CD4-positive, alpha-beta T cell (primary cell): ENCODE data around the gene UBAC2. TPM values are rescaled to one million over a fixed set of nuclear protein-coding genes. Genes with fewer than 3 reads are reported as not detected.

Experiments used
- ATAC-seq: fragments of 200-7000 bp; cut with Tn5 transposase; one replicate; pipeline ENCODE4 v1.10.0; 2022; ENCODE audit warnings: mild to moderate bottlenecking; ENCODE audit not compliant: poor library complexity
- CTCF ChIA-PET: fragments of 350-600 bp; sonication (Branson Sonifier 250); formaldehyde crosslinking; loops from one replicate; lab custom pipeline; 2021; ENCODE audit warnings: antibody characterized with exemption, inconsistent platforms; lab: Charles Lee
- POLR2A ChIA-PET: fragments of 350-600 bp; sonication (Branson Sonifier 250); formaldehyde crosslinking; loops from one replicate; lab custom pipeline; 2021; ENCODE audit warnings: antibody characterized with exemption, inconsistent platforms; lab: Charles Lee
- DNase-seq, 14 experiments: peaks; one replicate each; pipeline ENCODE4 v3.0.0-alpha.2; 2013 to 2020; ENCODE audit warnings: mixed read lengths in 2 of 14
- H3K27ac ChIP-seq, 2 donors: one replicate each; pipeline versions ENCODE4 v1.5.1 to v1.7.0; 2013; ENCODE audit warnings: low read length in 2 of 2, low read depth in 1 of 2, mild to moderate bottlenecking in 1 of 2
- H3K27me3 ChIP-seq, 2 experiments: 1 replicate in 1 of 2; 2 replicates in 1 of 2; pipeline versions ENCODE4 v1.6.1 to v1.7.0; 2013; ENCODE audit warnings: low read length in 2 of 2, control low read depth in 1 of 2, mild to moderate bottlenecking in 1 of 2, moderate library complexity in 1 of 2; ENCODE audit not compliant: insufficient read depth in 2 of 2, control insufficient read depth in 1 of 2
- H3K36me3 ChIP-seq: one replicate; pipeline ENCODE4 v1.6.1; 2013; ENCODE audit warnings: low read length, control low read depth; ENCODE audit not compliant: insufficient read depth
- H3K4me1 ChIP-seq: one replicate; pipeline ENCODE4 v1.6.1; 2013; ENCODE audit warnings: low read length, control low read depth; ENCODE audit not compliant: insufficient read depth
- H3K4me3 ChIP-seq: one replicate; pipeline ENCODE4 v1.5.1; 2013; ENCODE audit warnings: mild to moderate bottlenecking, low read length, moderate library complexity
- H3K9me3 ChIP-seq, 2 experiments: 1 replicate in 1 of 2; 2 replicates in 1 of 2; pipeline versions ENCODE4 v1.6.1 to v1.7.0; 2013; ENCODE audit warnings: low read length in 2 of 2, mild to moderate bottlenecking in 2 of 2, control low read depth in 1 of 2, moderate library complexity in 1 of 2; ENCODE audit not compliant: control insufficient read depth in 1 of 2, insufficient read depth in 1 of 2
- H3K27ac Mint-ChIP-seq: one replicate; pipeline ENCODE4 v1.8.0; 2020; ENCODE audit warnings: mixed read lengths
- H3K27me3 Mint-ChIP-seq: one replicate; pipeline ENCODE4 v1.8.0; 2021; ENCODE audit warnings: mixed read lengths
- H3K36me3 Mint-ChIP-seq: one replicate; pipeline ENCODE4 v1.8.0; 2021; ENCODE audit warnings: low read depth, mixed read lengths
- H3K4me1 Mint-ChIP-seq: one replicate; pipeline ENCODE4 v1.8.0; 2021; ENCODE audit warnings: low read depth, mixed read lengths
- H3K4me3 Mint-ChIP-seq: one replicate; pipeline ENCODE4 v1.8.0; 2020; ENCODE audit warnings: mild to moderate bottlenecking, mixed read lengths
- H3K9me3 Mint-ChIP-seq: one replicate; pipeline ENCODE4 v1.8.0; 2020; ENCODE audit warnings: mixed read lengths
- intact Hi-C, 2 experiments: fragments of 100-400 bp; cut with DNase I in 1 of 2; cut with micrococcal nuclease in 1 of 2; formaldehyde crosslinking; loops; one replicate each; pipeline versions ENCODE4 v1.15.1 to v1.9.0; 2023 to 2025; cut with DNase I, micrococcal nuclease
- total RNA-seq, 174 experiments: library from RNA in 2 of 174; stranded (reverse) in 2 of 174; gene quantifications; one replicate each; pipeline ENCODE4 v1.2.3 and lab custom pipeline; 2021 to 2026
- TF ChIP-seq, protein P1 (sequence below): fragments of 200-600 bp; IDR thresholded peaks from one replicate; pipeline ENCODE4 v1.8.0; 2022; ENCODE audit warnings: antibody characterized with exemption, mild to moderate bottlenecking

The UBAC2 gene
- total RNA-seq, 2 experiments from 2014 or later = 59.8 to 67.4 TPM

DNA sequence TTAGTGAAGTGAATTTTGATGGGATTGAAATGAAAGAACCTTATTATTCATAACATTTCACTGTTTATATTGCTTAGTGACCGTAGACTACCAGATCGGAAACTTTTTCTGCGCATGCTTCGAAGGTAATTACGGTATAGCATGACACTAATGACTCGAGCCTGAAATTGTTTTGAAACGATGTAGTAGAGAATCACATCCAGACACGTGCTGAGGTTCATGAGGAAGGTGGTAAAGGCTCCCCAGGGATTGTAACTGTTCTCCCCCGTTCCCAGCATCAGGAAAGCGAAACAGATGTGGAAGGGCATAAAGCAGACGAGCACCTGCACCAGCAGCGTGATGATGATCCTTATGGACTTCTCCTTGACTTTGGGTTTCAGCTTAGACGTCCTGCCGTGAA lies 54.2 kb downstream of the UBAC2 start:
- H3K27ac Mint-ChIP-seq = peak overlapping the region; percentile 92
- no peak for ATAC-seq
- no peak for DNase-seq
- peaks cover 72% of the 10 kb centered on the region for H3K4me1 Mint-ChIP-seq
- Histone ChIP-seq H3K27ac (no peak overlapping the region), H3K27me3 (no peaks in the 10 kb centered on the region), H3K36me3 (peaks cover 24% of the 10 kb centered on the region), H3K4me3 (no peak overlapping the region), H3K4me1 (peaks cover 21% of the 10 kb centered on the region), H3K9me3 (no peaks in the 10 kb centered on the region)
- POLR2A ChIA-PET = interaction anchor here (0.9 to 6.4 kb wide), 6 partner anchors 11 to 58 kb away, joined by 5 to 186 read pairs (median 9); partner anchors contain the start of gene UBAC2
- TF ChIP-seq, protein P1, sequence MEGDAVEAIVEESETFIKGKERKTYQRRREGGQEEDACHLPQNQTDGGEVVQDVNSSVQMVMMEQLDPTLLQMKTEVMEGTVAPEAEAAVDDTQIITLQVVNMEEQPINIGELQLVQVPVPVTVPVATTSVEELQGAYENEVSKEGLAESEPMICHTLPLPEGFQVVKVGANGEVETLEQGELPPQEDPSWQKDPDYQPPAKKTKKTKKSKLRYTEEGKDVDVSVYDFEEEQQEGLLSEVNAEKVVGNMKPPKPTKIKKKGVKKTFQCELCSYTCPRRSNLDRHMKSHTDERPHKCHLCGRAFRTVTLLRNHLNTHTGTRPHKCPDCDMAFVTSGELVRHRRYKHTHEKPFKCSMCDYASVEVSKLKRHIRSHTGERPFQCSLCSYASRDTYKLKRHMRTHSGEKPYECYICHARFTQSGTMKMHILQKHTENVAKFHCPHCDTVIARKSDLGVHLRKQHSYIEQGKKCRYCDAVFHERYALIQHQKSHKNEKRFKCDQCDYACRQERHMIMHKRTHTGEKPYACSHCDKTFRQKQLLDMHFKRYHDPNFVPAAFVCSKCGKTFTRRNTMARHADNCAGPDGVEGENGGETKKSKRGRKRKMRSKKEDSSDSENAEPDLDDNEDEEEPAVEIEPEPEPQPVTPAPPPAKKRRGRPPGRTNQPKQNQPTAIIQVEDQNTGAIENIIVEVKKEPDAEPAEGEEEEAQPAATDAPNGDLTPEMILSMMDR = no peak
- CTCF ChIA-PET = interaction anchor here (1.1 to 4.7 kb wide), 6 partner anchors 16 to 402 kb away, joined by 3 to 21 read pairs (median 4); partner anchors contain the start of gene UBAC2
- H3K9me3 Mint-ChIP-seq = no peaks in the 10 kb centered on the region
- intact Hi-C loops = loop anchor here (10.0 kb wide), 2 partner anchors 170 to 360 kb away; no protein-coding TSS in a partner anchor
- H3K4me3 Mint-ChIP-seq = peak overlapping the region; percentile 87
- H3K36me3 Mint-ChIP-seq = peaks cover 66% of the 10 kb centered on the region
- no peaks in the 10 kb centered on the region for H3K27me3 Mint-ChIP-seq

DNA sequence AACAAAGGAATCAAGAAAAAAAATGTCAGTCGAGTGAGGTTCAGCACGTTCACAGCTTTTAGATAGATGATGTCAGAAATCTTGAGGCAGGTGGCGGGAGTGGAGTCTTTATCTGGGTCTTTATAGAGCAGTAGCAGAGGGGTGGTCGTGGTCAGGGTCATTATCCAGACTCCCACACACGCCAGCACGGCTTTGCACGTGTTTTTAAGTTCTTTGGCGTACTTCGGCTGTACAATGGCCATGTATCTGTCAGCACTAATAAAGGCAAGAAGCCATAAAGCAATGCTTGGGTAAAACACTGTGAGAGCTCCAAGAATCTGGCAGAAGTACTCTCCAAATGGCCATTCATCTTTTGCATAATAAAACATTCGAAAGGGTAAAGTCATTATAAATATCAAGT lies 54.6 kb downstream of the UBAC2 start:
- peaks cover 25% of the 10 kb centered on the region for H3K4me1 ChIP-seq
- no peaks in the 10 kb centered on the region for H3K27me3 Mint-ChIP-seq
- POLR2A ChIA-PET = interaction anchor here (0.9 to 6.4 kb wide), 8 partner anchors 11 to 59 kb away, joined by 5 to 186 read pairs (median 9); partner anchors contain the start of gene UBAC2
- TF ChIP-seq, protein P1 = no peak
- H3K4me1 Mint-ChIP-seq = peaks cover 72% of the 10 kb centered on the region
- ATAC-seq = no peak
- intact Hi-C loops = loop anchor here (10.0 kb wide), 2 partner anchors 170 to 360 kb away; no protein-coding TSS in a partner anchor
- CTCF ChIA-PET = interaction anchor here (1.1 to 4.7 kb wide), 5 partner anchors 32 to 401 kb away, joined by 3 to 21 read pairs (median 4); partner anchors contain the start of gene UBAC2
- no peaks in the 10 kb centered on the region for H3K9me3 ChIP-seq
- H3K27ac ChIP-seq = peak overlapping the region in 1 of 2 donors; percentile 14
- H3K4me3 Mint-ChIP-seq = peak overlapping the region; percentile 87
- H3K4me3 ChIP-seq = peak overlapping the region; percentile 69
- peak overlapping the region; percentile 92 for H3K27ac Mint-ChIP-seq
- H3K27me3 ChIP-seq = no peaks in the 10 kb centered on the region
- DNase-seq = no peak
- peaks cover 24% of the 10 kb centered on the region for H3K36me3 ChIP-seq
- H3K36me3 Mint-ChIP-seq = peaks cover 65% of the 10 kb centered on the region
- H3K9me3 Mint-ChIP-seq = no peaks in the 10 kb centered on the region

DNA sequence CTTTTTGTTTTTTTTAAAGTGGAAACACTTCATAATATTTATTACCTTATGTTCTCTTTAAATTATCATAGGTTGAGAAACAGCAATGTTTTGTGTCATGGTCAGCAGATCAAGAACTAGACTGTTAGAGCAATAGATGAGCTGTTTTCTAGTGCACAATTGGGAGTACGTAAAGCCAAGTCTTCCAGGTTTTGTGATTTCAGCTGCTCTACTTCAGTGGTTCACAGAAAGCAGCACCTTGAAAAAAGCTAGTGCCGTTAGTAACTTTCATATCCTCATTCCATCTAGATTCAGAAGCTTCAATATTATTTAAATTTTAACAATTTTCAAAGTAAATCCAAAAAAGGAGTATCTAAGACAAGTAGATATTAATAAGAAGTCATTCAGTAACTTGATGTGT lies 55.6 kb downstream of the UBAC2 start:
- TF ChIP-seq, protein P1 = no peak
- intact Hi-C loops = loop anchor here (1.0 to 10.0 kb wide), 4 partner anchors 17 to 361 kb away; no protein-coding TSS in a partner anchor
- H3K4me1 Mint-ChIP-seq = peaks cover 74% of the 10 kb centered on the region

More for the DNA sequence above, 55.6 kb downstream of the UBAC2 start:
- Mint-ChIP-seq H3K27me3 (no peaks in the 10 kb centered on the region), H3K9me3 (no peaks in the 10 kb centered on the region), H3K4me3 (peak overlapping the region; percentile 87), H3K36me3 (peaks cover 59% of the 10 kb centered on the region), H3K27ac (peak overlapping the region; percentile 92)
- peak overlapping the region; percentile 14 to 36 for H3K27ac ChIP-seq
- H3K36me3 ChIP-seq = peaks cover 29% of the 10 kb centered on the region
- no peaks in the 10 kb centered on the region for H3K9me3 ChIP-seq
- CTCF ChIA-PET = interaction anchor here (0.9 to 4.7 kb wide), 10 partner anchors 10 to 400 kb away, joined by 3 to 21 read pairs (median 4); partner anchors contain the start of gene UBAC2
- POLR2A ChIA-PET = interaction anchor here (0.5 to 6.4 kb wide), 13 partner anchors 10 to 164 kb away, joined by 3 to 186 read pairs (median 5); partner anchors contain the start of gene UBAC2
- H3K27me3 ChIP-seq = no peaks in the 10 kb centered on the region
- no peak for DNase-seq
- no peak for ATAC-seq
- H3K4me3 ChIP-seq = peak overlapping the region; percentile 69
- H3K4me1 ChIP-seq = peaks cover 30% of the 10 kb centered on the region
